HepG2 (cell line): ENCODE measurements around the gene ARHGAP9. TPM values are rescaled to one million over a fixed set of nuclear protein-coding genes. Genes with fewer than 3 reads are reported as not detected.

ENCODE experiments used
- ASH2L ChIP-seq: fragments of 300-600, 200-600 bp; sonication (generic); IDR thresholded peaks from 2 replicates; pipeline ENCODE4 v1.7.0; 2017; ENCODE audit warnings: low read depth, mild to moderate bottlenecking, moderate library complexity, mixed read lengths, low read length; ENCODE audit not compliant: insufficient read length
- FOSL1 ChIP-seq: sonication (generic); formaldehyde crosslinking; IDR thresholded peaks from 2 replicates; pipeline ENCODE4 v1.9.0; 2021; ENCODE audit warnings: missing genetic modification reagents, borderline replicate concordance
- FOXC1 ChIP-seq: sonication (generic); formaldehyde crosslinking; IDR thresholded peaks from 2 replicates; pipeline ENCODE4 v1.8.0; 2022; ENCODE audit warnings: mild to moderate bottlenecking, missing genetic modification reagents, borderline replicate concordance
- GABPA ChIP-seq, 2 experiments: IDR thresholded peaks; 2 replicates each; pipeline ENCODE4 v1.6.1; 2011 to 2016; ENCODE audit warnings: low read depth in 2 of 2, low read length in 1 of 2, missing biosample characterization in 1 of 2, missing genetic modification characterization in 1 of 2
- IRF1 ChIP-seq: sonication (generic); formaldehyde crosslinking; IDR thresholded peaks from 2 replicates; pipeline ENCODE4 v1.4.0; 2020; ENCODE audit warnings: low read depth, mild to moderate bottlenecking, missing genetic modification reagents
- JARID2 ChIP-seq: sonication (generic); formaldehyde crosslinking; IDR thresholded peaks from 2 replicates; pipeline ENCODE4 v1.8.1; 2023; ENCODE audit warnings: missing genetic modification reagents, inconsistent platforms; ENCODE audit not compliant: insufficient replicate concordance
- MED13 ChIP-seq: sonication (generic); formaldehyde crosslinking; IDR thresholded peaks from 2 replicates; pipeline ENCODE4 v1.5.0; 2020; ENCODE audit warnings: missing genetic modification reagents
- NFIC ChIP-seq: IDR thresholded peaks from 2 replicates; pipeline ENCODE4 v1.6.1; 2012; ENCODE audit warnings: mild to moderate bottlenecking, low read length, inconsistent platforms
- POLR2A ChIP-seq, 2 experiments: IDR thresholded peaks; 2 replicates each; pipeline ENCODE4 v1.6.1; 2011; ENCODE audit warnings: low read depth in 2 of 2, low read length in 2 of 2, mild to moderate bottlenecking in 1 of 2, moderate library complexity in 1 of 2; ENCODE audit not compliant: insufficient read depth in 1 of 2
- REXO4 ChIP-seq: sonication (generic); formaldehyde crosslinking; IDR thresholded peaks from 2 replicates; pipeline ENCODE4 v1.8.0; 2022; ENCODE audit warnings: missing genetic modification reagents, mild to moderate bottlenecking, borderline replicate concordance
- RORA ChIP-seq: sonication (generic); formaldehyde crosslinking; IDR thresholded peaks from 2 replicates; pipeline ENCODE4 v1.5.0; 2020; ENCODE audit warnings: mild to moderate bottlenecking, missing genetic modification reagents, moderate library complexity
- THRA ChIP-seq: sonication (generic); formaldehyde crosslinking; IDR thresholded peaks from 2 replicates; pipeline ENCODE4 v1.4.0; 2020; ENCODE audit warnings: missing genetic modification reagents, borderline replicate concordance
- WIZ ChIP-seq: sonication (generic); formaldehyde crosslinking; IDR thresholded peaks from 2 replicates; pipeline ENCODE4 v1.5.1; 2020; ENCODE audit warnings: mild to moderate bottlenecking, missing genetic modification reagents
- ZBTB38 ChIP-seq: sonication (generic); formaldehyde crosslinking; IDR thresholded peaks from 2 replicates; pipeline ENCODE4 v1.5.1; 2020; ENCODE audit warnings: mild to moderate bottlenecking, missing genetic modification reagents
- ZNF24 ChIP-seq: fragments of 450-650 bp; IDR thresholded peaks from 2 replicates; pipeline ENCODE4 v1.6.1; 2017; ENCODE audit warnings: antibody characterized with exemption, mild to moderate bottlenecking
- ZNF556 ChIP-seq: sonication (generic); formaldehyde crosslinking; IDR thresholded peaks from 2 replicates; pipeline ENCODE4 v1.4.0; 2020; ENCODE audit warnings: mild to moderate bottlenecking, missing genetic modification reagents, borderline replicate concordance
- ZNF580 ChIP-seq: IDR thresholded peaks from 2 replicates; pipeline ENCODE4 v1.6.1; 2016; ENCODE audit warnings: low read depth, borderline replicate concordance
- ZNF598 ChIP-seq: sonication (generic); formaldehyde crosslinking; IDR thresholded peaks from 2 replicates; pipeline ENCODE4 v1.5.1; 2020; ENCODE audit warnings: mild to moderate bottlenecking, missing genetic modification reagents, borderline replicate concordance
- ZNF615 ChIP-seq: sonication (generic); formaldehyde crosslinking; IDR thresholded peaks from 2 replicates; pipeline ENCODE4 v1.5.0; 2020; ENCODE audit warnings: mild to moderate bottlenecking, missing genetic modification reagents, borderline replicate concordance
- ZNF781 ChIP-seq: sonication (generic); formaldehyde crosslinking; IDR thresholded peaks from 2 replicates; pipeline ENCODE4 v1.5.1; 2020; ENCODE audit warnings: borderline replicate concordance, mild to moderate bottlenecking, missing genetic modification reagents; ENCODE audit errors: not compliant biosample characterization
- ZNF891 ChIP-seq: sonication (generic); formaldehyde crosslinking; IDR thresholded peaks from 2 replicates; pipeline ENCODE4 v1.5.0; 2020; ENCODE audit warnings: mild to moderate bottlenecking, missing genetic modification reagents
- ZXDC ChIP-seq: sonication (generic); formaldehyde crosslinking; IDR thresholded peaks from 2 replicates; pipeline ENCODE4 v1.5.0; 2020; ENCODE audit warnings: mild to moderate bottlenecking, missing genetic modification reagents
- polyA plus RNA-seq, 8 experiments: library from polyadenylated mRNA; depleted of rRNA in 3 of 8; stranded (reverse) in 7 of 8; unstranded in 1 of 8; fragments of >200 nt; fragmentation: Illumina TruSeq in 4 of 8; extraction: Trizol in 4 of 8; gene quantifications; 2 replicates each; pipeline versions ENCODE4 v1.2.1 to v1.2.3, GENCODE V29; 2011 to 2016; ENCODE audit warnings: low read depth in 4 of 8, missing spikeins in 1 of 8, mixed read lengths in 1 of 8; ENCODE audit not compliant: insufficient read depth in 1 of 8
- total RNA-seq, 5 experiments: library from RNA; depleted of rRNA; stranded (reverse); fragments of >200 nt; fragmentation: Illumina TruSeq; extraction: Trizol; gene quantifications; 2 replicates each; pipeline ENCODE4 v1.2.3, GENCODE V29; 2016; ENCODE audit warnings: low read depth in 1 of 5

ARHGAP9 gene
- total and polyA plus RNA-seq, 2 of the 13 experiments (the other 11 are each of a cell fraction or from before 2014, with no cell fraction given): 0.18 to 1.2 TPM

GRCh38 chr12:57520053-57520818 lies 40.6 kb upstream of the ARHGAP9 start, which contains the start of gene DDIT3 (continued):
- TF ChIP-seq FOSL1 (CRISPR knock-in tag): peak; percentile 30; the same call in 1 of the 2 replicates
- no peak; the same call in 1 of the 2 replicates for TF ChIP-seq ZBTB38 (CRISPR knock-in tag)
- peak; percentile 98 to 100 for TF ChIP-seq POLR2A (IDR thresholded peaks at IDR 0.05; ENCODE audit: insufficient read depth in 1 of 2, low read depth in 2 of 2, low read length in 2 of 2)
- peak; percentile 89; the same call in 1 of the 2 replicates for TF ChIP-seq ZNF598
- 0 out of 2 replicates have a peak, but pooled peaks have one; percentile 47 for TF ChIP-seq ZNF24
- TF ChIP-seq RORA: no peak; the same call in 1 of the 2 replicates
- TF ChIP-seq MED13 (CRISPR knock-in tag): 0 out of 2 replicates have a peak, but pooled peaks have one; percentile 67
- TF ChIP-seq ZXDC: peak; percentile 42; the same call in 1 of the 2 replicates
- peak; percentile 68 for TF ChIP-seq THRA (CRISPR knock-in tag)
- TF ChIP-seq IRF1 (CRISPR knock-in tag): 0 out of 2 replicates have a peak, but pooled peaks have one; percentile 71
- TF ChIP-seq ZNF580 (CRISPR knock-in tag): peak; percentile 74
- peak; percentile 95 for TF ChIP-seq FOXC1 (CRISPR knock-in tag)
- no peak for TF ChIP-seq REXO4 (CRISPR knock-in tag)
- TF ChIP-seq ZNF556 (CRISPR knock-in tag): peak; percentile 67; the same call in 1 of the 2 replicates
- peak; percentile 35; the same call in 1 of the 2 replicates for TF ChIP-seq ZNF891
- TF ChIP-seq GABPA (IDR thresholded peaks at IDR 0.05; ENCODE audit: low read depth, low read length): peak; percentile 41; the same call in 1 of the 2 replicates
- peak; percentile 84 for TF ChIP-seq GABPA (CRISPR knock-in tag; IDR thresholded peaks at IDR 0.05; ENCODE audit: low read depth)
- TF ChIP-seq NFIC: no peak
- peak; percentile 81 for TF ChIP-seq ZNF781 (CRISPR knock-in tag)
- peak; percentile 71; the same call in 1 of the 2 replicates for TF ChIP-seq ZNF615
- peak; percentile 53 for TF ChIP-seq ASH2L
- no peak for TF ChIP-seq JARID2 (CRISPR knock-in tag)
- peak; percentile 60 for TF ChIP-seq WIZ
